ENCODE measurements around the gene TBC1D14. TPM values are rescaled to one million over a fixed set of nuclear protein-coding genes. Genes with fewer than 3 reads are reported as not detected.

The TBC1D14 gene
- total and polyA plus RNA-seq, 9 of the 15 experiments (the other 6 are each of a cell fraction or from before 2014, with no cell fraction given): 2.1 to 59.6 (median 44.8) TPM

GRCh38 chr4:6925357-6925836 lies 15.8 kb downstream of the TBC1D14 start (continued):
- TF ChIP-seq FOXK1 (CRISPR knock-in tag; IDR thresholded peaks at IDR 0.05; ENCODE audit: borderline replicate concordance) (no peak), NFE2 (IDR thresholded peaks at IDR 0.05; ENCODE audit: low read depth) (peak; percentile 46; the same call in 1 of the 2 replicates), MEIS2 (IDR thresholded peaks at IDR 0.05; ENCODE audit: partially characterized antibody) (peak; percentile 97), PYGO2 (tag; IDR thresholded peaks at IDR 0.05) (no peak), SMAD4 (CRISPR knock-in tag; conservative IDR thresholded peaks at IDR 0.05) (peak; percentile 88), GABPB2 (CRISPR knock-in tag; conservative IDR thresholded peaks at IDR 0.05) (no peak), GTF2E2 (tag; IDR thresholded peaks at IDR 0.05) (no peak), SMAD2 (IDR thresholded peaks at IDR 0.05; ENCODE audit: low read depth, low read length) (no peak), MAFG (tag; conservative IDR thresholded peaks at IDR 0.05) (peak; percentile 55), ARNT (IDR thresholded peaks at IDR 0.05) (no peak; a peak in 1 of 4 replicates), DEAF1 (CRISPR knock-in tag; IDR thresholded peaks at IDR 0.05) (no peak), POLR2AphosphoS2 (IDR thresholded peaks at IDR 0.05; ENCODE audit: low read length) (no peak), ESRRA (IDR thresholded peaks at IDR 0.05; ENCODE audit: borderline replicate concordance, low read depth) (peak; percentile 97; the same call in 1 of the 2 replicates)
- TF ChIP-seq, protein P1, sequence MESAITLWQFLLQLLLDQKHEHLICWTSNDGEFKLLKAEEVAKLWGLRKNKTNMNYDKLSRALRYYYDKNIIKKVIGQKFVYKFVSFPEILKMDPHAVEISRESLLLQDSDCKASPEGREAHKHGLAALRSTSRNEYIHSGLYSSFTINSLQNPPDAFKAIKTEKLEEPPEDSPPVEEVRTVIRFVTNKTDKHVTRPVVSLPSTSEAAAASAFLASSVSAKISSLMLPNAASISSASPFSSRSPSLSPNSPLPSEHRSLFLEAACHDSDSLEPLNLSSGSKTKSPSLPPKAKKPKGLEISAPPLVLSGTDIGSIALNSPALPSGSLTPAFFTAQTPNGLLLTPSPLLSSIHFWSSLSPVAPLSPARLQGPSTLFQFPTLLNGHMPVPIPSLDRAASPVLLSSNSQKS (CRISPR knock-in tag; IDR thresholded peaks at IDR 0.05): no peak
- TF ChIP-seq, protein P2, sequence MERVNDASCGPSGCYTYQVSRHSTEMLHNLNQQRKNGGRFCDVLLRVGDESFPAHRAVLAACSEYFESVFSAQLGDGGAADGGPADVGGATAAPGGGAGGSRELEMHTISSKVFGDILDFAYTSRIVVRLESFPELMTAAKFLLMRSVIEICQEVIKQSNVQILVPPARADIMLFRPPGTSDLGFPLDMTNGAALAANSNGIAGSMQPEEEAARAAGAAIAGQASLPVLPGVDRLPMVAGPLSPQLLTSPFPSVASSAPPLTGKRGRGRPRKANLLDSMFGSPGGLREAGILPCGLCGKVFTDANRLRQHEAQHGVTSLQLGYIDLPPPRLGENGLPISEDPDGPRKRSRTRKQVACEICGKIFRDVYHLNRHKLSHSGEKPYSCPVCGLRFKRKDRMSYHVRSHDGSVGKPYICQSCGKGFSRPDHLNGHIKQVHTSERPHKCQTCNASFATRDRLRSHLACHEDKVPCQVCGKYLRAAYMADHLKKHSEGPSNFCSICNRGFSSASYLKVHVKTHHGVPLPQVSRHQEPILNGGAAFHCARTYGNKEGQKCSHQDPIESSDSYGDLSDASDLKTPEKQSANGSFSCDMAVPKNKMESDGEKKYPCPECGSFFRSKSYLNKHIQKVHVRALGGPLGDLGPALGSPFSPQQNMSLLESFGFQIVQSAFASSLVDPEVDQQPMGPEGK (CRISPR knock-in tag; IDR thresholded peaks at IDR 0.05; ENCODE audit: borderline replicate concordance): no peak
- TF ChIP-seq, protein P3, sequence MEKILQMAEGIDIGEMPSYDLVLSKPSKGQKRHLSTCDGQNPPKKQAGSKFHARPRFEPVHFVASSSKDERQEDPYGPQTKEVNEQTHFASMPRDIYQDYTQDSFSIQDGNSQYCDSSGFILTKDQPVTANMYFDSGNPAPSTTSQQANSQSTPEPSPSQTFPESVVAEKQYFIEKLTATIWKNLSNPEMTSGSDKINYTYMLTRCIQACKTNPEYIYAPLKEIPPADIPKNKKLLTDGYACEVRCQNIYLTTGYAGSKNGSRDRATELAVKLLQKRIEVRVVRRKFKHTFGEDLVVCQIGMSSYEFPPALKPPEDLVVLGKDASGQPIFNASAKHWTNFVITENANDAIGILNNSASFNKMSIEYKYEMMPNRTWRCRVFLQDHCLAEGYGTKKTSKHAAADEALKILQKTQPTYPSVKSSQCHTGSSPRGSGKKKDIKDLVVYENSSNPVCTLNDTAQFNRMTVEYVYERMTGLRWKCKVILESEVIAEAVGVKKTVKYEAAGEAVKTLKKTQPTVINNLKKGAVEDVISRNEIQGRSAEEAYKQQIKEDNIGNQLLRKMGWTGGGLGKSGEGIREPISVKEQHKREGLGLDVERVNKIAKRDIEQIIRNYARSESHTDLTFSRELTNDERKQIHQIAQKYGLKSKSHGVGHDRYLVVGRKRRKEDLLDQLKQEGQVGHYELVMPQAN (IDR thresholded peaks at IDR 0.05; ENCODE audit: borderline replicate concordance): no peak
- TF ChIP-seq, protein P4, sequence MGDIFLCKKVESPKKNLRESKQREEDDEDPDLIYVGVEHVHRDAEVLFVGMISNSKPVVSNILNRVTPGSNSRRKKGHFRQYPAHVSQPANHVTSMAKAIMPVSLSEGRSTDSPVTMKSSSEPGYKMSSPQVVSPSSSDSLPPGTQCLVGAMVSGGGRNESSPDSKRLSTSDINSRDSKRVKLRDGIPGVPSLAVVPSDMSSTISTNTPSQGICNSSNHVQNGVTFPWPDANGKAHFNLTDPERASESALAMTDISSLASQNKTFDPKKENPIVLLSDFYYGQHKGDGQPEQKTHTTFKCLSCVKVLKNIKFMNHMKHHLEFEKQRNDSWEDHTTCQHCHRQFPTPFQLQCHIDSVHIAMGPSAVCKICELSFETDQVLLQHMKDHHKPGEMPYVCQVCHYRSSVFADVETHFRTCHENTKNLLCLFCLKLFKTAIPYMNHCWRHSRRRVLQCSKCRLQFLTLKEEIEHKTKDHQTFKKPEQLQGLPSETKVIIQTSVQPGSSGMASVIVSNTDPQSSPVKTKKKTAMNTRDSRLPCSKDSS (IDR thresholded peaks at IDR 0.05; ENCODE audit: low read depth, partially characterized antibody): no peak
- TF ChIP-seq, protein P5, sequence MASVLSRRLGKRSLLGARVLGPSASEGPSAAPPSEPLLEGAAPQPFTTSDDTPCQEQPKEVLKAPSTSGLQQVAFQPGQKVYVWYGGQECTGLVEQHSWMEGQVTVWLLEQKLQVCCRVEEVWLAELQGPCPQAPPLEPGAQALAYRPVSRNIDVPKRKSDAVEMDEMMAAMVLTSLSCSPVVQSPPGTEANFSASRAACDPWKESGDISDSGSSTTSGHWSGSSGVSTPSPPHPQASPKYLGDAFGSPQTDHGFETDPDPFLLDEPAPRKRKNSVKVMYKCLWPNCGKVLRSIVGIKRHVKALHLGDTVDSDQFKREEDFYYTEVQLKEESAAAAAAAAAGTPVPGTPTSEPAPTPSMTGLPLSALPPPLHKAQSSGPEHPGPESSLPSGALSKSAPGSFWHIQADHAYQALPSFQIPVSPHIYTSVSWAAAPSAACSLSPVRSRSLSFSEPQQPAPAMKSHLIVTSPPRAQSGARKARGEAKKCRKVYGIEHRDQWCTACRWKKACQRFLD (CRISPR knock-in tag; IDR thresholded peaks at IDR 0.05): peak; percentile 63; the same call in 1 of the 2 replicates

All from K562 (cell line).